H9 (cell line): ENCODE data around the gene SLC25A46. TPM values are rescaled to one million over a fixed set of nuclear protein-coding genes. Genes with fewer than 3 reads are reported as not detected.

Source experiments
- DNase-seq: peaks from one replicate; pipeline ENCODE4 v3.0.0-alpha.2; 2017
- H2AFZ ChIP-seq: one replicate; pipeline ENCODE4 v1.6.1; 2013; ENCODE audit warnings: mild to moderate bottlenecking, low read length, control low read depth, moderate library complexity
- H2AK5ac ChIP-seq: 2 replicates; pipeline ENCODE4 v1.6.1; 2013; ENCODE audit warnings: low read length, control low read depth, mixed read lengths; ENCODE audit not compliant: insufficient read length
- H2BK120ac ChIP-seq: one replicate; pipeline ENCODE4 v1.6.1; 2013; ENCODE audit warnings: low read depth, mild to moderate bottlenecking, low read length, control low read depth, inconsistent platforms; ENCODE audit not compliant: poor library complexity, severe bottlenecking
- H2BK12ac ChIP-seq: 2 replicates; pipeline ENCODE4 v1.6.1; 2013; ENCODE audit warnings: low read length, control low read depth, mixed read lengths, low read depth; ENCODE audit not compliant: insufficient read length
- H2BK15ac ChIP-seq: 2 replicates; pipeline ENCODE4 v1.6.1; 2013; ENCODE audit warnings: low read depth, low read length, control low read depth
- H2BK20ac ChIP-seq: one replicate; pipeline ENCODE4 v1.6.1; 2013; ENCODE audit warnings: low read depth, mild to moderate bottlenecking, low read length, control low read depth, inconsistent platforms; ENCODE audit not compliant: poor library complexity, severe bottlenecking
- H2BK5ac ChIP-seq: 2 replicates; pipeline ENCODE4 v1.6.1; 2013; ENCODE audit warnings: low read length, control low read depth, mixed read lengths; ENCODE audit not compliant: insufficient read length
- H3K14ac ChIP-seq: 2 replicates; pipeline ENCODE4 v1.6.1; 2013; ENCODE audit warnings: low read length, control low read depth; ENCODE audit not compliant: insufficient read depth
- H3K18ac ChIP-seq: 2 replicates; pipeline ENCODE4 v1.6.1; 2013; ENCODE audit warnings: low read depth, mild to moderate bottlenecking, mixed read lengths, low read length, control low read depth; ENCODE audit not compliant: insufficient read length
- H3K23ac ChIP-seq: 2 replicates; pipeline ENCODE4 v1.6.1; 2013; ENCODE audit warnings: low read length, control low read depth, mixed read lengths, low read depth; ENCODE audit not compliant: insufficient read length
- H3K23me2 ChIP-seq: 2 replicates; pipeline ENCODE4 v1.6.1; 2013; ENCODE audit warnings: low read depth, mild to moderate bottlenecking, mixed read lengths, low read length, control low read depth; ENCODE audit not compliant: insufficient read length, poor library complexity, severe bottlenecking
- H3K27ac ChIP-seq: 2 replicates; pipeline ENCODE4 v1.5.1; 2013; ENCODE audit warnings: low read length, control low read depth, mixed read lengths, low read depth; ENCODE audit not compliant: insufficient read length
- H3K27me3 ChIP-seq: 2 replicates; pipeline ENCODE4 v1.6.1; 2013; ENCODE audit warnings: low read length, control low read depth, inconsistent platforms; ENCODE audit not compliant: insufficient read depth
- H3K4ac ChIP-seq: 2 replicates; pipeline ENCODE4 v1.6.1; 2013; ENCODE audit warnings: low read depth, mild to moderate bottlenecking, control low read depth, inconsistent platforms, low read length, moderate library complexity
- H3K4me1 ChIP-seq: 2 replicates; pipeline ENCODE4 v1.6.1; 2013; ENCODE audit warnings: low read length, control low read depth, inconsistent platforms; ENCODE audit not compliant: insufficient read depth
- H3K4me2 ChIP-seq: 2 replicates; pipeline ENCODE4 v1.6.1; 2013; ENCODE audit warnings: low read length, control low read depth, mixed read lengths; ENCODE audit not compliant: insufficient read length, insufficient read depth
- H3K56ac ChIP-seq: 2 replicates; pipeline ENCODE4 v1.6.1; 2013; ENCODE audit warnings: low read depth, mild to moderate bottlenecking, mixed read lengths, low read length, control low read depth; ENCODE audit not compliant: insufficient read length
- H3K79me1 ChIP-seq: 2 replicates; pipeline ENCODE4 v1.6.1; 2013; ENCODE audit warnings: low read depth, mild to moderate bottlenecking, moderate library complexity, low read length, control low read depth, inconsistent platforms; ENCODE audit not compliant: insufficient read depth, poor library complexity, severe bottlenecking
- H3K79me2 ChIP-seq: 2 replicates; pipeline ENCODE4 v1.6.1; 2013; ENCODE audit warnings: low read length, control low read depth, inconsistent platforms; ENCODE audit not compliant: insufficient read depth
- H3K9ac ChIP-seq: 2 replicates; pipeline ENCODE4 v1.6.1; 2013; ENCODE audit warnings: low read length, control low read depth, mixed read lengths; ENCODE audit not compliant: insufficient read length; ENCODE audit errors: extremely low read depth
- H3K9me3 ChIP-seq: one replicate; pipeline ENCODE4 v1.6.1; 2013; ENCODE audit warnings: low read depth, low read length, inconsistent platforms; ENCODE audit not compliant: control insufficient read depth
- H3T11ph ChIP-seq: one replicate; pipeline ENCODE4 v1.6.1; 2013; ENCODE audit warnings: mild to moderate bottlenecking, low read length, control low read depth, inconsistent platforms
- H4K20me1 ChIP-seq: one replicate; pipeline ENCODE4 v1.6.1; 2013; ENCODE audit not compliant: control insufficient read depth, insufficient read length, insufficient read depth
- H4K5ac ChIP-seq: 2 replicates; pipeline ENCODE4 v1.6.1; 2013; ENCODE audit warnings: low read depth, mild to moderate bottlenecking, mixed read lengths, low read length, control low read depth; ENCODE audit not compliant: insufficient read length
- H4K8ac ChIP-seq: replicated peaks from 2 replicates; pipeline ENCODE4 v1.6.1; 2013; ENCODE audit warnings: low read length, control low read depth, mixed read lengths, low read depth; ENCODE audit not compliant: insufficient read length
- H4K91ac ChIP-seq: 2 replicates; pipeline ENCODE4 v1.6.1; 2013; ENCODE audit warnings: low read depth, mild to moderate bottlenecking, moderate library complexity, mixed read lengths, low read length, control low read depth; ENCODE audit not compliant: insufficient read length
- H3K27ac Mint-ChIP-seq, 3 experiments: 2 replicates in 2 of 3; 3 replicates in 1 of 3; pipeline ENCODE4 v1.8.0; 2020 to 2021; ENCODE audit warnings: mixed read lengths in 3 of 3, mild to moderate bottlenecking in 1 of 3, moderate library complexity in 1 of 3
- H3K27me3 Mint-ChIP-seq: 2 replicates; pipeline ENCODE4 v1.8.0; 2021; ENCODE audit warnings: low read depth, mild to moderate bottlenecking, moderate library complexity, mixed read lengths
- H3K36me3 Mint-ChIP-seq, 3 experiments: 2 replicates in 2 of 3; 3 replicates in 1 of 3; pipeline ENCODE4 v1.8.0; 2020 to 2021; ENCODE audit warnings: low read depth in 3 of 3, mixed read lengths in 3 of 3; ENCODE audit not compliant: insufficient read depth in 1 of 3
- H3K4me1 Mint-ChIP-seq, 2 experiments: 2 replicates each; pipeline ENCODE4 v1.8.0; 2020; ENCODE audit warnings: mixed read lengths in 2 of 2
- H3K4me3 Mint-ChIP-seq, 2 experiments: 2 replicates in 1 of 2; 3 replicates in 1 of 2; pipeline ENCODE4 v1.8.0; 2020 to 2021; ENCODE audit warnings: mild to moderate bottlenecking in 2 of 2, mixed read lengths in 2 of 2, moderate library complexity in 1 of 2
- H3K9me3 Mint-ChIP-seq, 2 experiments: 2 replicates in 1 of 2; 3 replicates in 1 of 2; pipeline ENCODE4 v1.8.0; 2020; ENCODE audit warnings: mild to moderate bottlenecking in 2 of 2, mixed read lengths in 2 of 2, moderate library complexity in 1 of 2
- WGBS: extraction: QIAGEN DNeasy Blood & Tissue Kit; methylation state at CpG from one replicate; pipeline ENCODE4 v1.1.7; 2013; ENCODE audit warnings: missing lambda C conversion rate, low lambda C conversion rate, mixed read lengths; ENCODE audit not compliant: insufficient read length; ENCODE audit errors: extremely low coverage; 5-methylcytosine and 5-hydroxymethylcytosine counted together
- total RNA-seq: library from RNA; stranded (reverse); gene quantifications from 2 replicates; pipeline ENCODE4 v1.2.1, GENCODE V29; 2021
- TF ChIP-seq, protein P1 (sequence below): fragments of 200-600 bp; sonication (generic); conservative IDR thresholded peaks from 3 replicates; pipeline ENCODE4 v1.8.0; 2021; ENCODE audit warnings: antibody characterized with exemption, mild to moderate bottlenecking

The SLC25A46 gene
- total RNA-seq, 1 experiment from 2014 or later: 26.0 TPM

DNA sequence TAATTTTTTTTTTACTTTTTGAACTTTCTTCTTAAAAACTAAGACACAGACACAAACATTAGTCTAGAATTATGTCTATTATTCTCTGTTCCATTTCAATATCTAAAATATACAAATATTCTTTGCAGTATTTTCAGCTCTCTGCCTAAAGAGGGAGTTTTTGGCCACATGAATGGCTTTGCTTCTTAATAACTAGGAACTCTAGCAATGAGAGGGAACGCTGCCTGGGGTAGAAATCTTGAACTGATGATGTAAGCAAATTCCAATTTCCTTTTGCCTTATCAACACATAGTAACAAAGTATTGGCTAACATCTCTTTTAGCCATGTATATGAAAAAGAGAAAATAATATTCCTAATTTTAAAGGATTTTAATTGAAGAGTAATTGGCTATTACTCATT is 51.9 kb downstream of the SLC25A46 start:
- Mint-ChIP-seq H3K4me1 (peaks cover 5 to 6% of the 10 kb centered on the region in 2 experiments; a peak in 3 of 4 replicates), H3K27ac (no peak overlapping the region), H3K4me3 (no peak overlapping the region), H3K36me3 (no peaks in the 10 kb centered on the region; a peak in 1 of 7 replicates), H3K27me3 (no peaks in the 10 kb centered on the region), H3K9me3 (peaks cover 0 to 4% of the 10 kb centered on the region in 2 experiments; a peak in 2 of 5 replicates)
- H2BK15ac ChIP-seq: no peak overlapping the region
- no peak overlapping the region for H2BK5ac ChIP-seq
- no peaks in the 10 kb centered on the region for H3K23me2 ChIP-seq
- H3K79me1 ChIP-seq: no peaks in the 10 kb centered on the region
- H3K9me3 ChIP-seq: no peaks in the 10 kb centered on the region
- H3K4me1 ChIP-seq: no peaks in the 10 kb centered on the region
- H3K4ac ChIP-seq: no peak overlapping the region
- H2AK5ac ChIP-seq: no peak overlapping the region
- no peak overlapping the region for H4K5ac ChIP-seq
- H3K27ac ChIP-seq: no peak overlapping the region
- H4K8ac ChIP-seq: no peak overlapping the region
- no peak overlapping the region for H3K56ac ChIP-seq
- H3K79me2 ChIP-seq: no peaks in the 10 kb centered on the region
- H3K4me2 ChIP-seq: no peak overlapping the region
- no peaks in the 10 kb centered on the region for H3K27me3 ChIP-seq
- H3K14ac ChIP-seq: no peak overlapping the region
- DNase-seq: no peak
- no peak overlapping the region for H3K18ac ChIP-seq
- H2BK120ac ChIP-seq: no peak overlapping the region
- no peak overlapping the region for H2BK12ac ChIP-seq
- H4K20me1 ChIP-seq: no peaks in the 10 kb centered on the region
- no peak overlapping the region for H3K23ac ChIP-seq
- WGBS: no CpG with 5 or more reads among the region's 1 CpG
- TF ChIP-seq, protein P1, sequence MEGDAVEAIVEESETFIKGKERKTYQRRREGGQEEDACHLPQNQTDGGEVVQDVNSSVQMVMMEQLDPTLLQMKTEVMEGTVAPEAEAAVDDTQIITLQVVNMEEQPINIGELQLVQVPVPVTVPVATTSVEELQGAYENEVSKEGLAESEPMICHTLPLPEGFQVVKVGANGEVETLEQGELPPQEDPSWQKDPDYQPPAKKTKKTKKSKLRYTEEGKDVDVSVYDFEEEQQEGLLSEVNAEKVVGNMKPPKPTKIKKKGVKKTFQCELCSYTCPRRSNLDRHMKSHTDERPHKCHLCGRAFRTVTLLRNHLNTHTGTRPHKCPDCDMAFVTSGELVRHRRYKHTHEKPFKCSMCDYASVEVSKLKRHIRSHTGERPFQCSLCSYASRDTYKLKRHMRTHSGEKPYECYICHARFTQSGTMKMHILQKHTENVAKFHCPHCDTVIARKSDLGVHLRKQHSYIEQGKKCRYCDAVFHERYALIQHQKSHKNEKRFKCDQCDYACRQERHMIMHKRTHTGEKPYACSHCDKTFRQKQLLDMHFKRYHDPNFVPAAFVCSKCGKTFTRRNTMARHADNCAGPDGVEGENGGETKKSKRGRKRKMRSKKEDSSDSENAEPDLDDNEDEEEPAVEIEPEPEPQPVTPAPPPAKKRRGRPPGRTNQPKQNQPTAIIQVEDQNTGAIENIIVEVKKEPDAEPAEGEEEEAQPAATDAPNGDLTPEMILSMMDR: no peak
- no peak overlapping the region for H4K91ac ChIP-seq
- H2AFZ ChIP-seq: no peak overlapping the region
- no peak overlapping the region for H3T11ph ChIP-seq
- no peak overlapping the region for H3K9ac ChIP-seq
- no peak overlapping the region for H2BK20ac ChIP-seq
